Astrocyte of the cerebellum (primary cell): ENCODE results near the gene STOML2.

Experiments
- DNase-seq: peaks from one replicate; pipeline ENCODE4 v3.0.0-alpha.2; 2011; ENCODE audit warnings: low read depth
- H3K4me3 ChIP-seq: 2 replicates; pipeline ENCODE4 v1.5.1; 2011; ENCODE audit warnings: mild to moderate bottlenecking, low read depth, low read length, moderate library complexity
- CTCF ChIP-seq: IDR thresholded peaks from 2 replicates; pipeline ENCODE4 v1.5.1; 2012; ENCODE audit warnings: low read length, low read depth, moderate library complexity, mild to moderate bottlenecking; ENCODE audit errors: missing control alignments
- in situ Hi-C: cut with HindIII; loops from 2 replicates; pipeline ENCODE4 v1.10.0; 2017; ENCODE audit warnings: low sequenced_read_pairs

The STOML2 gene

GRCh38 chr9:35074141-35074540 lies 28.8 kb downstream of the STOML2 start:
- H3K4me3 ChIP-seq: no peak overlapping the region
- DNase-seq: no peak
- TF ChIP-seq CTCF: no peak
- in situ Hi-C loops: no loop called here

GRCh38 chr9:35073279-35073612 lies 29.7 kb downstream of the STOML2 start:
- no peak for DNase-seq
- no peak overlapping the region for H3K4me3 ChIP-seq
- TF ChIP-seq CTCF: no peak
- in situ Hi-C loops: no loop called here

- peak within 1 kb of the TSS; percentile 91 for H3K4me3 ChIP-seq
- in situ Hi-C loops: no loop called here
- peak; percentile 99 for DNase-seq
- no peak for TF ChIP-seq CTCF
Measured at GRCh38 chr9:35072461-35073278, 30.3 kb downstream of the STOML2 start, which contains the start of gene VCP. Gene VCP (minus strand): TSS chr9:35072625. CDS start chr9:35072353, 272 bp downstream.

- peak; percentile 44 for DNase-seq
- H3K4me3 ChIP-seq: peak overlapping the region; percentile 91
- in situ Hi-C loops: no loop called here
- TF ChIP-seq CTCF: peak; percentile 41
Measured at GRCh38 chr9:35071814-35072460, 31.0 kb downstream of the STOML2 start.

GRCh38 chr9:35070823-35071813 lies 31.8 kb downstream of the STOML2 start:
- H3K4me3 ChIP-seq: peak overlapping the region; percentile 91
- in situ Hi-C loops: no loop called here
- TF ChIP-seq CTCF: no peak
- DNase-seq: peak; percentile 23

- no peak overlapping the region for H3K4me3 ChIP-seq
- DNase-seq: no peak
- in situ Hi-C loops: no loop called here
- TF ChIP-seq CTCF: no peak
Measured at GRCh38 chr9:35069020-35069419, 33.9 kb downstream of the STOML2 start.
